Measurements from ENCODE around the gene PSMB10.
"Not testable (repeated sequence)": the region's sequence is repeated elsewhere in the genome, so short reads cannot be mapped to it uniquely, and the experiment has no call there.

PSMB10 gene

GRCh38 chr16:67923414-67924116, 13.1 kb downstream of the PSMB10 start:
- DNase-seq: no peak

GRCh38 chr16:67922740-67923139, 13.9 kb downstream of the PSMB10 start:
- no peak for DNase-seq

- no peak for DNase-seq
Observed at GRCh38 chr16:67922221-67922620, 14.4 kb downstream of the PSMB10 start.

- DNase-seq: no peak
Observed at GRCh38 chr16:67919622-67920221, 16.9 kb downstream of the PSMB10 start.

GRCh38 chr16:67917852-67918236, 18.8 kb downstream of the PSMB10 start:
- no peak for DNase-seq

GRCh38 chr16:67917140-67917851, 19.4 kb downstream of the PSMB10 start:
- DNase-seq: no peak

GRCh38 chr16:67915831-67916723, 20.6 kb downstream of the PSMB10 start:
- DNase-seq: no peak

GRCh38 chr16:67915496-67915769, 21.2 kb downstream of the PSMB10 start:
- DNase-seq: not testable (repeated sequence)

GRCh38 chr16:67914758-67915495, 21.7 kb downstream of the PSMB10 start:
- no peak for DNase-seq

- DNase-seq: no peak
Observed at GRCh38 chr16:67910158-67910557, 26.5 kb downstream of the PSMB10 start.

- no peak for DNase-seq
Observed at GRCh38 chr16:67909056-67909742, 27.5 kb downstream of the PSMB10 start.

GRCh38 chr16:67907397-67908180, 29.1 kb downstream of the PSMB10 start:
- DNase-seq: no peak

GRCh38 chr16:67902831-67903230, 33.8 kb downstream of the PSMB10 start:
- DNase-seq: no peak

GRCh38 chr16:67901734-67902133, 34.9 kb downstream of the PSMB10 start:
- DNase-seq: no peak

GRCh38 chr16:67897231-67897630, 39.4 kb downstream of the PSMB10 start:
- DNase-seq: no peak

GRCh38 chr16:67893743-67894399, 42.8 kb downstream of the PSMB10 start:
- no peak for DNase-seq

GRCh38 chr16:67892899-67893742, 43.5 kb downstream of the PSMB10 start, which contains the start of gene PSKH1:
PSKH1 (plus strand) TSS chr16:67893254; CDS start chr16:67908750, 15,496 bp downstream.
- peak; percentile 33 for DNase-seq

GRCh38 chr16:67892375-67892774, 44.3 kb downstream of the PSMB10 start:
- no peak for DNase-seq

GRCh38 chr16:67888331-67888730, 48.3 kb downstream of the PSMB10 start:
- no peak for DNase-seq

All from NCI-H1048 (cell line).